ENCODE measurements around the gene MAGEB10.

MAGEB10 gene

GRCh38 chrX:27842859-27843258 lies 35.1 kb downstream of the MAGEB10 start:
- Histone ChIP-seq H3K36me3 (ENCODE audit: control insufficient read depth in 1 of 2, insufficient read depth in 2 of 2, low read depth in 1 of 2, low read length in 2 of 2) (no peaks in the 10 kb centered on the region), H3K18ac (ENCODE audit: low read depth in 1 of 2, low read length in 2 of 2) (no peak overlapping the region), H2BK5ac (ENCODE audit: low read depth, low read length, poor library complexity, severe bottlenecking) (no peak overlapping the region), H3K14ac (ENCODE audit: low read length in 2 of 2) (no peak overlapping the region), H3K27ac (ENCODE audit: low read length, poor library complexity, severe bottlenecking) (no peak overlapping the region), H2AK5ac (ENCODE audit: low read length, severe bottlenecking) (no peak overlapping the region), H2AFZ (ENCODE audit: low read depth, low read length) (no peak overlapping the region), H3K23ac (ENCODE audit: low read length in 2 of 2) (no peak overlapping the region), H4K8ac (ENCODE audit: low read length) (no peak overlapping the region), H3K4me2 (ENCODE audit: low read length, poor library complexity, severe bottlenecking) (no peak overlapping the region), H3K4me1 (ENCODE audit: control insufficient read depth, insufficient read depth, low read depth, low read length) (no peaks in the 10 kb centered on the region), H2BK12ac (ENCODE audit: low read length in 2 of 2) (no peak overlapping the region), H2BK120ac (ENCODE audit: low read depth, low read length) (no peak overlapping the region), H3K79me1 (replicated peaks; ENCODE audit: low read length, poor library complexity, severe bottlenecking) (no peaks in the 10 kb centered on the region), H3K9me3 (ENCODE audit: control insufficient read depth, low read length) (no peaks in the 10 kb centered on the region), H3K27me3 (ENCODE audit: control insufficient read depth in 1 of 2, insufficient read depth in 1 of 2, low read length in 2 of 2) (peaks cover 0 to 4% of the 10 kb centered on the region in 2 experiments), H4K91ac (ENCODE audit: low read length) (no peak overlapping the region), H2BK15ac (ENCODE audit: low read depth, poor library complexity, severe bottlenecking) (no peak overlapping the region), H3K9ac (ENCODE audit: low read length) (no peak overlapping the region), H3K4me3 (ENCODE audit: insufficient read depth in 1 of 2, low read depth in 1 of 2, low read length in 2 of 2) (no peak overlapping the region), H3K4ac (ENCODE audit: low read depth in 1 of 2, low read length in 2 of 2) (no peak overlapping the region)
- WGBS = 96% methylated on average over 3 of the region's 4 CpGs
- no peak for DNase-seq

DNA sequence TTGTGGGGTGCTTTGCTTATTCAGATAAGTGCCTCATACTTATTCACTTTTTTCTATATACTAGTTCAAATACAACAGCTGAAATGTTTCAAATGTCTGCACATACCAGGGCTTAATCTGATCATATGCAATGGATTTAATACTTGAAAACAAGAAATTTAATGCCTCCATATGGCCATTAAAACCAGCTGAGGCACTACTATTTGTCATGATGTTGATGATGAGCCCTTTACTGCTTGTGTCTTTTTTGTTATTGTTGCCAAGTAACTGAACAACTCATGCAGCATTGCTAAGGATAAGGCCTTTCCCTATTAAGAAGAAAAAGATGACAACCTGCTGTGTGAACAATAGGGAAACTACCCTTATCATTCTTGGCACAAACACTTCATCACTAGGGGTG lies 52.5 kb downstream of the MAGEB10 start:
- Histone ChIP-seq H3K36me3 (ENCODE audit: control insufficient read depth in 1 of 2, insufficient read depth in 2 of 2, low read depth in 1 of 2, low read length in 2 of 2) (no peaks in the 10 kb centered on the region), H4K8ac (ENCODE audit: low read length) (no peak overlapping the region), H3K27me3 (ENCODE audit: control insufficient read depth in 1 of 2, insufficient read depth in 1 of 2, low read length in 2 of 2) (no peaks in the 10 kb centered on the region), H2AFZ (ENCODE audit: low read depth, low read length) (no peak overlapping the region), H2BK15ac (ENCODE audit: low read depth, poor library complexity, severe bottlenecking) (no peak overlapping the region), H3K4me3 (ENCODE audit: insufficient read depth in 1 of 2, low read depth in 1 of 2, low read length in 2 of 2) (no peak overlapping the region), H4K91ac (ENCODE audit: low read length) (no peak overlapping the region), H3K27ac (ENCODE audit: low read length, poor library complexity, severe bottlenecking) (no peak overlapping the region), H3K18ac (ENCODE audit: low read depth in 1 of 2, low read length in 2 of 2) (no peak overlapping the region), H3K14ac (ENCODE audit: low read length in 2 of 2) (no peak overlapping the region), H3K4me2 (ENCODE audit: low read length, poor library complexity, severe bottlenecking) (no peak overlapping the region), H3K4me1 (ENCODE audit: control insufficient read depth, insufficient read depth, low read depth, low read length) (no peaks in the 10 kb centered on the region), H3K23ac (ENCODE audit: low read length in 2 of 2) (no peak overlapping the region), H3K79me1 (replicated peaks; ENCODE audit: low read length, poor library complexity, severe bottlenecking) (no peaks in the 10 kb centered on the region), H2BK12ac (ENCODE audit: low read length in 2 of 2) (no peak overlapping the region), H2BK5ac (ENCODE audit: low read depth, low read length, poor library complexity, severe bottlenecking) (no peak overlapping the region), H3K9ac (ENCODE audit: low read length) (no peak overlapping the region), H2AK5ac (ENCODE audit: low read length, severe bottlenecking) (no peak overlapping the region), H2BK120ac (ENCODE audit: low read depth, low read length) (no peak overlapping the region), H3K4ac (ENCODE audit: low read depth in 1 of 2, low read length in 2 of 2) (no peak overlapping the region), H3K9me3 (ENCODE audit: control insufficient read depth, low read length) (no peaks in the 10 kb centered on the region)
- peak; percentile 1 for DNase-seq

DNA sequence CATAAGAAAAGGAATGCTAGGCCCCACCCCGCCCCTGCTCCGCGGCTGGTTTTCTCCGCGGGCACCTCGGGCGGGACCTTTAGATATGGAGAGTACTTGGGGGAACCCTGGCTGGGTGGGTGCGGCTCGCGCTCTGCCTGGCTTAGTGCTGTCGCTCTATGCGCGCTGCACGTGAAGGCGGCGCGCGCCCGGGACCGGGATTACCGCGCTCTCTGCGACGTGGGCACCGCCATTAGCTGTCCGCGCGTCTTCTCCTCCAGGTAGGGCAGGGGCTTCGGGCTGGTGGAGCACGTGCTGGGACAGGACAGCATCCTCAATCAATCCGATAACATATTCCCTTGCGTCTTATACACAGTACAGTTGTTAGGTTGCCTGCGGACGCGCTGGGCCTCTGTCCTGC lies 56.0 kb downstream of the MAGEB10 start:
- no peak for DNase-seq
- 76% methylated on average over 34 of the region's 35 CpGs for WGBS
- H3K4me1 ChIP-seq (ENCODE audit: control insufficient read depth, insufficient read depth, low read depth, low read length) = no peaks in the 10 kb centered on the region
- H4K8ac ChIP-seq (ENCODE audit: low read length) = no peak overlapping the region
- H2BK120ac ChIP-seq (ENCODE audit: low read depth, low read length) = no peak overlapping the region
- no peak overlapping the region for H3K18ac ChIP-seq (ENCODE audit: low read depth in 1 of 2, low read length in 2 of 2)
- H2AFZ ChIP-seq (ENCODE audit: low read depth, low read length) = no peak overlapping the region
- no peak overlapping the region for H2BK5ac ChIP-seq (ENCODE audit: low read depth, low read length, poor library complexity, severe bottlenecking)
- H2BK12ac ChIP-seq (ENCODE audit: low read length in 2 of 2) = no peak overlapping the region
- no peak overlapping the region for H3K9ac ChIP-seq (ENCODE audit: low read length)
- no peak overlapping the region for H3K4me2 ChIP-seq (ENCODE audit: low read length, poor library complexity, severe bottlenecking)
- H3K14ac ChIP-seq (ENCODE audit: low read length in 2 of 2) = no peak overlapping the region
- no peak overlapping the region for H3K23ac ChIP-seq (ENCODE audit: low read length in 2 of 2)
- no peak overlapping the region for H3K4ac ChIP-seq (ENCODE audit: low read depth in 1 of 2, low read length in 2 of 2)
- no peak overlapping the region for H3K4me3 ChIP-seq (ENCODE audit: insufficient read depth in 1 of 2, low read depth in 1 of 2, low read length in 2 of 2)
- no peak overlapping the region for H2AK5ac ChIP-seq (ENCODE audit: low read length, severe bottlenecking)
- H3K9me3 ChIP-seq (ENCODE audit: control insufficient read depth, low read length) = no peaks in the 10 kb centered on the region
- no peak overlapping the region for H4K91ac ChIP-seq (ENCODE audit: low read length)
- no peak overlapping the region for H2BK15ac ChIP-seq (ENCODE audit: low read depth, poor library complexity, severe bottlenecking)
- H3K27ac ChIP-seq (ENCODE audit: low read length, poor library complexity, severe bottlenecking) = no peak overlapping the region
- H3K36me3 ChIP-seq (ENCODE audit: control insufficient read depth in 1 of 2, insufficient read depth in 2 of 2, low read depth in 1 of 2, low read length in 2 of 2) = no peaks in the 10 kb centered on the region
- no peaks in the 10 kb centered on the region for H3K79me1 ChIP-seq (replicated peaks; ENCODE audit: low read length, poor library complexity, severe bottlenecking)
- H3K27me3 ChIP-seq (ENCODE audit: control insufficient read depth in 1 of 2, insufficient read depth in 1 of 2, low read length in 2 of 2) = peaks cover 0 to 2% of the 10 kb centered on the region in 2 experiments
